BJ (cell line): ENCODE measurements around the gene PPP1R8. TPM values are rescaled to one million over a fixed set of nuclear protein-coding genes. Genes with fewer than 3 reads are reported as not detected.

Source experiments
- CTCF ChIA-PET: fragments of 350-600 bp; formaldehyde crosslinking; extraction: SDS; loops from one replicate; lab custom pipeline; 2021; ENCODE audit warnings: antibody characterized with exemption, inconsistent platforms; lab: Yijun Ruan, JAX
- POLR2A ChIA-PET: fragments of 300-600 bp; sonication (Branson Sonifier 250); formaldehyde crosslinking; extraction: SDS; loops from one replicate; lab custom pipeline; 2021; ENCODE audit warnings: antibody characterized with exemption; lab: Charles Lee
- DNase-seq: peaks from one replicate; pipeline ENCODE4 v3.0.0-alpha.2; 2011; ENCODE audit warnings: low read depth
- H3K27me3 ChIP-seq: 2 replicates; pipeline ENCODE4 v1.6.0; 2011; ENCODE audit warnings: low read length; ENCODE audit not compliant: control insufficient read depth, insufficient read depth
- H3K36me3 ChIP-seq: 2 replicates; pipeline ENCODE4 v1.5.1; 2011; ENCODE audit warnings: low read length; ENCODE audit not compliant: control insufficient read depth, insufficient read depth
- H3K4me3 ChIP-seq: 2 replicates; pipeline ENCODE4 v1.5.1; 2011; ENCODE audit warnings: low read depth, mild to moderate bottlenecking, control low read depth, low read length
- CTCF ChIP-seq: IDR thresholded peaks from 2 replicates; pipeline ENCODE4 v1.5.1; 2011; ENCODE audit warnings: low read depth, mild to moderate bottlenecking, control low read depth, inconsistent platforms, low read length, moderate library complexity; ENCODE audit not compliant: insufficient read depth
- polyA plus RNA-seq: library from polyadenylated mRNA; depleted of rRNA; stranded (reverse); fragments of >200 nt; gene quantifications from 2 replicates; pipeline ENCODE4 v1.2.3, GENCODE V29; 2011; rRNA removed
- small RNA-seq: library from RNA; depleted of rRNA; stranded (forward); fragments of <200 nt; gene quantifications from one replicate; pipeline ENCODE3, GENCODE V24; 2012; ENCODE audit warnings: low replicate concordance, low read depth; ENCODE audit not compliant: insufficient read length

Gene PPP1R8
- polyA plus RNA-seq, 1 experiment, result 54.7 TPM

- peaks cover 18% of the 10 kb centered on the region for H3K36me3 ChIP-seq
- DNase-seq, result no peak
- ChIA-PET POLR2A (no interaction called here), CTCF (interaction anchor here (0.8 to 1.7 kb wide), 2 partner anchors 16 to 17 kb away, joined by 3 to 5 read pairs; no protein-coding TSS in a partner anchor)
- no peaks in the 10 kb centered on the region for H3K27me3 ChIP-seq
- no peak overlapping the region for H3K4me3 ChIP-seq
- no peak for TF ChIP-seq CTCF
Observed at GRCh38 chr1:27891196-27891889, 60.8 kb downstream of the PPP1R8 start.

GRCh38 chr1:27894521-27894920, 63.9 kb downstream of the PPP1R8 start:
- POLR2A ChIA-PET, result no interaction called here
- Histone ChIP-seq H3K36me3 (peaks cover 20% of the 10 kb centered on the region), H3K27me3 (no peaks in the 10 kb centered on the region), H3K4me3 (no peak overlapping the region)
- no peak for TF ChIP-seq CTCF
- CTCF ChIA-PET, result no interaction called here
- no peak for DNase-seq

Small RNA genes within 50 kb of the gene (small RNA-seq; reads per million reads assigned to genes)
- gene RNU6-1245P, result not detected
- gene SCARNA1, result 166 reads per million, percentile 93 among the genes with 10 or more reads in this experiment

Other genes with a start within 250 kb of the PPP1R8 start
- 3.5 and 4.1 TPM in 2 replicates for gene AHDC1, start 226.6 kb upstream of the PPP1R8 start, polyA plus RNA-seq
- gene FGR, start 195.6 kb upstream of the PPP1R8 start, polyA plus RNA-seq, result not detected in 2 replicates
- 68.0 and 75.7 TPM in 2 replicates for gene IFI6, start 158.6 kb upstream of the PPP1R8 start, polyA plus RNA-seq
- gene FAM76A, start 104.8 kb upstream of the PPP1R8 start, polyA plus RNA-seq, result 3.9 and 5.7 TPM in 2 replicates
- 31.2 and 36.4 TPM in 2 replicates for gene STX12, start 57.6 kb upstream of the PPP1R8 start, polyA plus RNA-seq
- gene THEMIS2, start 41.8 kb downstream of the PPP1R8 start, polyA plus RNA-seq, result 2.0 and 2.4 TPM in 2 replicates
- 51.7 and 54.3 TPM in 2 replicates for gene RPA2, start 83.8 kb downstream of the PPP1R8 start, polyA plus RNA-seq
- 0.21 and 0.34 TPM in 2 replicates for gene SMPDL3B, start 104.2 kb downstream of the PPP1R8 start, polyA plus RNA-seq
- gene XKR8, start 129.2 kb downstream of the PPP1R8 start, polyA plus RNA-seq, result 8.6 and 13.2 TPM in 2 replicates